Measurements from ENCODE around the gene METTL16.
"Not testable (repeated sequence)": the region's sequence is repeated elsewhere in the genome, so short reads cannot be mapped to it uniquely, and the experiment has no call there.

DNA sequence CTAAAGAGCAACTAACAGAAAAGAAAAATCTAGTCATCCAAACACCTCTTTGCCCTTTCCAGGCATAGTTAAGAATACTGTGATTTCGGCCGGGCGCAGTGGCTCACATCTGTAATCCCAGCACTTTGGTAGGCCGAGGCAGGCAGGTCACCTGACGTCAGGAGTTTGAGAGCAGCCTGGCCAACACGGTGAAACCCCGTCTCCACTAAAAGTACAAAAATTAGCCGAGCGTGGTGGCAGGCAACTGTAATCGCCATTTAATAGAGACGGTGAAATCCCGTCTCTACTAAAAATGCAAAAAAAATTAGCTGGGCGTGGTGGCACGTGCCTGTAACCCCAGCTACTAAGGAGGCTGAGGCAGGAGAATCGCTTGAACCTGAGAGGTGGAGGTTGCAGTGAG lies 22.4 kb downstream of the METTL16 start:
- TF ChIP-seq, protein P1, sequence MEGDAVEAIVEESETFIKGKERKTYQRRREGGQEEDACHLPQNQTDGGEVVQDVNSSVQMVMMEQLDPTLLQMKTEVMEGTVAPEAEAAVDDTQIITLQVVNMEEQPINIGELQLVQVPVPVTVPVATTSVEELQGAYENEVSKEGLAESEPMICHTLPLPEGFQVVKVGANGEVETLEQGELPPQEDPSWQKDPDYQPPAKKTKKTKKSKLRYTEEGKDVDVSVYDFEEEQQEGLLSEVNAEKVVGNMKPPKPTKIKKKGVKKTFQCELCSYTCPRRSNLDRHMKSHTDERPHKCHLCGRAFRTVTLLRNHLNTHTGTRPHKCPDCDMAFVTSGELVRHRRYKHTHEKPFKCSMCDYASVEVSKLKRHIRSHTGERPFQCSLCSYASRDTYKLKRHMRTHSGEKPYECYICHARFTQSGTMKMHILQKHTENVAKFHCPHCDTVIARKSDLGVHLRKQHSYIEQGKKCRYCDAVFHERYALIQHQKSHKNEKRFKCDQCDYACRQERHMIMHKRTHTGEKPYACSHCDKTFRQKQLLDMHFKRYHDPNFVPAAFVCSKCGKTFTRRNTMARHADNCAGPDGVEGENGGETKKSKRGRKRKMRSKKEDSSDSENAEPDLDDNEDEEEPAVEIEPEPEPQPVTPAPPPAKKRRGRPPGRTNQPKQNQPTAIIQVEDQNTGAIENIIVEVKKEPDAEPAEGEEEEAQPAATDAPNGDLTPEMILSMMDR (conservative IDR thresholded peaks at IDR 0.05; ENCODE audit: low read length) = not testable (repeated sequence)
- TF ChIP-seq EZH2phosphoT487 (IDR thresholded peaks at IDR 0.05; ENCODE audit: borderline replicate concordance, low read depth, low read length) = not testable (repeated sequence)
